NCI-H774 (cell line): Measurements from ENCODE around the gene HSD3B2.

ENCODE experiments used
- DNase-seq: peaks from one replicate; lab custom pipeline; 2025; lab: John Stamatoyannopoulos, UW

Gene HSD3B2

GRCh38 chr1:119463569-119463968 is 48.6 kb downstream of the HSD3B2 start:
- DNase-seq: no peak

- DNase-seq: no peak
Measured at GRCh38 chr1:119466445-119466844, 51.5 kb downstream of the HSD3B2 start.

- DNase-seq: no peak
Measured at GRCh38 chr1:119467219-119467618, 52.3 kb downstream of the HSD3B2 start.

- DNase-seq: no peak
Measured at GRCh38 chr1:119467857-119468668, 53.1 kb downstream of the HSD3B2 start.

GRCh38 chr1:119469741-119470140 is 54.8 kb downstream of the HSD3B2 start:
- DNase-seq: no peak

- no peak for DNase-seq
Measured at GRCh38 chr1:119470377-119470776, 55.4 kb downstream of the HSD3B2 start.

GRCh38 chr1:119470958-119471357 is 56.0 kb downstream of the HSD3B2 start:
- DNase-seq: no peak

- DNase-seq: no peak
Measured at GRCh38 chr1:119471566-119471965, 56.6 kb downstream of the HSD3B2 start.

GRCh38 chr1:119472080-119472818 is 57.3 kb downstream of the HSD3B2 start:
- DNase-seq: no peak
